GM23338 (cell line): ENCODE data around the gene RRAS.

Experiments used
- CREB1 ChIP-seq: fragments of 250-450 bp; sonication (Bioruptor Pico); IDR thresholded peaks from 2 replicates; pipeline ENCODE4 v1.5.0; 2020; ENCODE audit warnings: low read depth, mild to moderate bottlenecking, moderate library complexity
- CTCF ChIP-seq, 2 experiments: fragments of 200-600 bp in 1 of 2; sonication (generic) in 1 of 2; conservative IDR thresholded peaks; 2 replicates each; pipeline versions ENCODE4 v1.5.1 to v1.6.1; 2016 to 2017; ENCODE audit warnings: antibody characterized with exemption in 2 of 2, low read depth in 2 of 2, mild to moderate bottlenecking in 2 of 2, moderate library complexity in 1 of 2
- EZH2 ChIP-seq: fragments of 200-600 bp; sonication (generic); IDR thresholded peaks from one replicate; pipeline ENCODE4 v1.8.0; 2017; ENCODE audit warnings: antibody characterized with exemption, mild to moderate bottlenecking, low read depth; ENCODE audit not compliant: unreplicated experiment
- EZH2phosphoT487 ChIP-seq: fragments of 200-600 bp; sonication (generic); IDR thresholded peaks from one replicate; pipeline ENCODE4 v1.8.1; 2018; ENCODE audit warnings: antibody characterized with exemption; ENCODE audit not compliant: unreplicated experiment
- POLR2AphosphoS5 ChIP-seq: IDR thresholded peaks from 2 replicates; pipeline ENCODE4 v1.6.1; 2016; ENCODE audit warnings: antibody characterized with exemption, low read depth
- REST ChIP-seq: IDR thresholded peaks from one replicate; pipeline ENCODE4 v1.6.1; 2018; ENCODE audit warnings: antibody characterized with exemption; ENCODE audit not compliant: unreplicated experiment
- ZNF114 ChIP-seq: fragments of 250-450 bp; sonication (Bioruptor Pico); IDR thresholded peaks from 2 replicates; pipeline ENCODE4 v1.5.0; 2020; ENCODE audit warnings: mild to moderate bottlenecking, moderate library complexity

DNA sequence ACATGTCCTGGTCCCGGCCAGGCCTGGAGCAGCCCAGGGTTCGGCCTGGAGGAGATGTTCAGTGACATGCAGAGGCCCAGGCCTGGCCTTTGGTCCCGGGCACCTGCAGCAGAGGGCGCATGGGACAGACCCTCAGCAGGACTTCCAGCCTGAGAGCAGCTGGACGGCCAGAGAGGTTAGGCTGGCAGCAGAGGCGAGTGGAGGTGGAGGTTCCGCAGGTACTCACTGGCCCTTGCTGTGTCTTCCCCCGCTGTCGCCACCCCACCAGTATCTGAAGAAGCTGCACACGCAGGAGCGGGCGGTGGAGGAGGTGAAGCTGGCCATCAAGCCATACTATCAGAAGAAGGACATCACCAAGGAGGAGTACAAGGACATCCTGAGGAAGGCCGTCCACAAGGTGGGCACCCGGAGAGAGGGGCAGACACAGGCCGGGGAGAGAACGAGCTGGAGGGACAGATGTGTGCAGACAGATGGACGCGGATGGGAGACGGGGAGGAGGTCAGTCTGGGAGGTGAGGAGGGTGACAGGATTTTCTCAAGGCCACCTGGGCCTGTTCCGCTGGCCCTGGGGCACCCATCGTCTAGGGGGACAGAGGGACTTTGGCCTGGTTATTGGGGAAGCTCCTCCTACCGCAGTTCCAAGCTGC, 17.7 kb upstream of the RRAS start:
- TF ChIP-seq CREB1 (CRISPR knock-in tag), result no peak
- TF ChIP-seq CTCF (conservative IDR thresholded peaks at IDR 0.05; ENCODE audit: low read depth in 2 of 2), result no peak
- no peak for TF ChIP-seq EZH2
- TF ChIP-seq ZNF114 (CRISPR knock-in tag), result no peak
- no peak for TF ChIP-seq POLR2AphosphoS5
- TF ChIP-seq EZH2phosphoT487, result no peak
- TF ChIP-seq REST, result no peak
